ENCODE data around the gene GAS7. TPM values are rescaled to one million over a fixed set of nuclear protein-coding genes. Genes with fewer than 3 reads are reported as not detected.

GAS7 gene
- total and polyA plus RNA-seq, 9 of the 15 experiments (the other 6 are each of a cell fraction or from before 2014, with no cell fraction given) = 0.11 to 0.33 TPM; not detected in 7

- TF ChIP-seq CUX1 (CRISPR knock-in tag; IDR thresholded peaks at IDR 0.05) (no peak), JUNB (CRISPR knock-in tag; conservative IDR thresholded peaks at IDR 0.05) (no peak), BRD9 (IDR thresholded peaks at IDR 0.05; ENCODE audit: low read depth, partially characterized antibody) (no peak), TCFL5 (CRISPR knock-in tag; conservative IDR thresholded peaks at IDR 0.05) (no peak), ELF1 (tag; IDR thresholded peaks at IDR 0.05) (no peak), FOXJ2 (tag; IDR thresholded peaks at IDR 0.05) (no peak), SNIP1 (IDR thresholded peaks at IDR 0.05; ENCODE audit: low read depth) (no peak), SAFB (IDR thresholded peaks at IDR 0.05; ENCODE audit: borderline replicate concordance, low read depth, low read length) (no peak), ESRRA (IDR thresholded peaks at IDR 0.05; ENCODE audit: borderline replicate concordance, low read depth) (no peak), POLR3G (IDR thresholded peaks at IDR 0.05; ENCODE audit: extremely low read depth, insufficient read length, insufficient replicate concordance) (no peak), ZNF408 (CRISPR knock-in tag; IDR thresholded peaks at IDR 0.05; ENCODE audit: low read depth) (no peak), ZNF133 (CRISPR knock-in tag; IDR thresholded peaks at IDR 0.05) (no peak), ZKSCAN3 (CRISPR knock-in tag; IDR thresholded peaks at IDR 0.05) (no peak), NELFE (IDR thresholded peaks at IDR 0.05; ENCODE audit: insufficient read depth, insufficient read length) (no peak), ZSCAN32 (CRISPR knock-in tag; IDR thresholded peaks at IDR 0.05) (no peak)
Observed at GRCh38 chr17:9976283-9977179, 221.9 kb downstream of the GAS7 start (continued).
